GM18951 (cell line): ENCODE measurements around the gene LYSMD3.

Experiments used
- POLR2A ChIP-seq: IDR thresholded peaks from 4 replicates; pipeline ENCODE4 v1.6.1; 2011; ENCODE audit warnings: mild to moderate bottlenecking; ENCODE audit not compliant: insufficient read length, insufficient read depth; ENCODE audit errors: extremely low read depth
- in situ Hi-C: fragments of 300-500 bp; cut with MboI; formaldehyde crosslinking; loops from one replicate; pipeline ENCODE4 v1.12.0; 2022; ENCODE audit warnings: low sequenced_read_pairs, mixed read lengths, inconsistent platforms; ENCODE audit not compliant: unreplicated experiment

Gene LYSMD3

DNA sequence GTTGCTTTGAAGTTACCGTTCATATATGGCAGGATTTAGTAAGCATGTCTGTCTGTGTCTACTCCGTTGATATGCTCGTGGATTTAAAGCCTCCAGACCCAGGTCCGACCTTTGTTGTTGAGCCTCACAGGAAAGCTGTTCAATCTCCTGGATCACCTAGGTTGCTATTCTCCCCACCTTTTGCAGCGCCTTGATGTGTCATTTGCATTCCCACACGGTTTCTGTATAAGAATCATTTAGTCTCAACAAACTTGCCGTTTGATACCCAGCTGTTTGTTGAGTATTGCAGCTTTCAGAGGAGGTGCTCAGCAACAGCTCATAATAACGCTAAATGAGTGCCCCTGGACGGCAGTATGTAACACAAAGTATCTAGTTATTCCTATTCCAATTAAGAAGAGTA lies 28.0 kb upstream of the LYSMD3 start:
- TF ChIP-seq POLR2A = no peak
- in situ Hi-C loops = no loop called here

DNA sequence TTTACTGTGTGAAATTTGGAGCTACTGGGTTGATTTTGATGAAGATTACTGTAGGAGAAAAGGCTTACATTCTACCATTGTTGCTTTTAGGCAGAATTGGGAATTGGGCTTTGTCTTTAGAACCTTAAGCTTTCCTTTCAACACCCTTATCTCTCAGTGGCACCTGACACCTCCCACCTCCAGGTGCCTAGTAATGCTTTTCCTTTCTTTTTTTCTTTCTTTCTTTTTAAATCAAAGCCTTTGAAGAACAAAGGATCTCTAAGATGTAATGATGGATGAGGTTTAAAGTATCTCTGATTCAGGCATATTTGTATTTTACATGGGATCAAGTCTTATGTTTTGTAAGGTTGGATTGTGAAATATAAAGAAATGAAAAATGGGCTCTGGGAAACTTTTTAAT lies 26.3 kb upstream of the LYSMD3 start:
- in situ Hi-C loops = no loop called here
- TF ChIP-seq POLR2A = no peak

DNA sequence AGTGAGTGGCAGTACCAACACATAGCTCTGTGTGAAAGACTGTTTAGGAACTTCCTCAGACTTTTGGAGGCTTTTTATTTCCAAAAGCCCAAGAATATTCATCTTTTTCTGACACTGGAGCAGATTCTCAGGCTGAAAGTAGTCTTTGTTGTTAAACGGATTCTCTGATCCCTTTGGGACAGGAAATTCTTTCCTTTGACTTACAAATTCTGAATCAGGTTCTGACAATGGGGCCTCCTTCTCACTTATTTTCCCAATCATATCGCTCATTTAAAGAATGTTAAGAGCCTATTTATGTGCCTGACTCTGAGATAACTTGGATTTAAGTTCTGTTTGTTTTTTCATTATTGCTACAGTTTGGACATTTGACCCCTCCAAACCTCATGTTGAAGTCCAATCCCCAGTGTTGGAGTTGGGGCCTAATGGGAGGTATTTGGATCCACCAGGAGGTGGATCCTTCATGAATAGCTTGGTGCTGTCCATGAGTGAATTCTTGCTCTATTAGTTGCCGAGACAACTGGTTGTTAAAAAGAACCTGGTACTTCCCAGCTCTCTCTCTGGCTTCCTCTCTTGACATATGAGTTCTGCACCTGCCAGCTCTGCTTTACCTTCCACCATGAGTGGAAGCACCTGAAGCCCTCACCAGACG lies 25.1 kb upstream of the LYSMD3 start:
- in situ Hi-C loops = no loop called here

DNA sequence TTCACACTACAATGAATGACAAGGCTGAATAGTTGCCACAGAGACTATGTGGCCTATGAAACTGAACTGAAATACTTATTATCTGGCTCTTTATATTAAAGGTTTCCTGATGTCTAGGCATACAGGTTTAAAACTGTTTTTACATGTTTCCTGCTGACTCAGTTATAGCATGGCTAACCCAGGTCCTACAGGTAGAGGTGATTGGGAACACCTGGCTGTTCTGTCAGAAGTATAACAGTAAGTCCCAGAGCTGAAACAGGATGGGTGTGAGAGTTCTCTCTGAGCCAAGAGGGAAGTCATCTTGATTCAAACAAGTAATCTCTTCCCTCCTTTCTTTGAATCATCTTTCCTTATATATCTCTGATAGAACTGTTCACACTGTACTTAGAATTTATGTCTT lies 24.3 kb upstream of the LYSMD3 start:
- no peak for TF ChIP-seq POLR2A
- in situ Hi-C loops = no loop called here

More for the DNA sequence above, 25.1 kb upstream of the LYSMD3 start:
- TF ChIP-seq POLR2A = no peak

DNA sequence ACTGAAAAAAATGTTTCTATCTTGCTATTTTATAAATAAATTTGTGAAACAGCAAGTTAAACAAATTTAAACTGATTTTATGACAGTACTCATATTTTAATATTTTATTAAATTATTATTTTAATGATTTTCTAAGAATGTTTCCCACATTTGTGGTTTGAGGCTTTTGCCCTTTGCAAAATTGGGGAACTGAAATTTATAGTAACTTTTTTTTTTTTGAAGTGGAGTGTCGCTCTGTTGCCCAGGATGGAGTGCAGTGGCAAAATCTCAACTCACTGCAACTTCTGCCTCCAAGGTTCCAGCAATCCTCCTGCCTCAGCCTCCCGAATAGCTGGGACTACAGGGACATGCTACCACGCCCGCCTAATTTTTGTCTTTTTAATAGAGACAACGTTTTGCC lies 22.0 kb upstream of the LYSMD3 start:
- TF ChIP-seq POLR2A = no peak
- in situ Hi-C loops = no loop called here

DNA sequence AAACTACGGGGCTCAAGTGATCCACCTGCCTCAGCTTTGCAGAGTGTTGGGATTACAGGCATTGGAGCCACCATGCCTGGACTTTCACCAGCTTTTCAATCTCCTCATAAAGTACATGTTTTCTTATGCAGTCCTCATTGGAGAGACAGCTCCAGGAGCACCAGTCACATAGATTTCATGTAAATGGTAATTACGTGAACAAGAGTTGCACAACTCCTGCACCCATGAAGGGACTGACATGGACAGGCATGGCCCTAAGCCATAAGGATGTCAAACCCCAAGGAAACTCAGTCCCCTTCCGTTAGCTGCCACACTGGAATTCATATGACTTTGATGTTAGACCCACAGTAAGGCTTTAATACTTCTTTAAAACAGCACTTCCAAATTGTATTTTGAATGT lies 21.6 kb upstream of the LYSMD3 start:
- no peak for TF ChIP-seq POLR2A
- in situ Hi-C loops = no loop called here

DNA sequence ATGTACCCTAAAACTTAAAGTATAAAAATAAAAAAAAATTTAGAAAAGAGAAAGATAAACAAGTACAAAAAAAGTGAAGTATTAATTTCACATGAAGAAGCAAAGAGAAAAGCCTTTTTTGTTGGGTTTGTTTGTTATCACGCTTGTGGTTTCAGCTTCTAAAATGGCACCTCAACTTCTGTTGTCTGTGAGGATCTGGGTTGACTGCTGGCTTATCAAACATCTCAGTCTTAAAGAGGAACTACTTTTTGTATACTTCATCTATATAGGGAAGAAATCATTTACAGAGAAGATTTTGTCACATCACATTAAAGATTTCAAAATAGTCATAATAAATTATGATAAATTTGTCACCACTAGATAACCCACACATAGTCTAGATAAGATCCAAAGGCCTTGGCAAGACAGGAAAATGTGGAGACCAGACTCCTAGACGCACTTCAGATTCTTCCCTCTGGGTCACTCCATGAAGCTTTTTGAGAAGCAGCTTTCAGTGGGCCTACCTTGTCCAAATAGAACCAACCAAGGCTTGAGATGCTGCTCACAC lies 20.4 kb upstream of the LYSMD3 start:
- no peak for TF ChIP-seq POLR2A
- in situ Hi-C loops = no loop called here

DNA sequence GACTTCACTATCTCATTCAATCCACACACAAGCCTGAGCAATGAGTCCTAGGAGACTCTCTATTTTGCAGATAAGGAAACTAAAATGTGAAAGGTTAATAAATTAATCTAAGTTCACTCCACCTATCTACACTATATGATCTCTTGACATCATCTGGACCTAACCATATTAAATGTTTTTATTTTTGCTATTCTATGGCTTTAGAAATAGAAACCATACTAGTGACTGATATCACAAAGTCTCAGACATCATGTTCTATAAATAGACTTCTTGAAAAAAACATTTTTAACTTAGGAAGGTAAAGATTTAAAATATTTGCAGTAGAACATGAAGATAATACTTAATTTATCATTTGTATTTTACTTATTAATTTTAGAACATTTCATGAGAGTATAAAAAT lies 19.8 kb upstream of the LYSMD3 start:
- no peak for TF ChIP-seq POLR2A
- in situ Hi-C loops = no loop called here

DNA sequence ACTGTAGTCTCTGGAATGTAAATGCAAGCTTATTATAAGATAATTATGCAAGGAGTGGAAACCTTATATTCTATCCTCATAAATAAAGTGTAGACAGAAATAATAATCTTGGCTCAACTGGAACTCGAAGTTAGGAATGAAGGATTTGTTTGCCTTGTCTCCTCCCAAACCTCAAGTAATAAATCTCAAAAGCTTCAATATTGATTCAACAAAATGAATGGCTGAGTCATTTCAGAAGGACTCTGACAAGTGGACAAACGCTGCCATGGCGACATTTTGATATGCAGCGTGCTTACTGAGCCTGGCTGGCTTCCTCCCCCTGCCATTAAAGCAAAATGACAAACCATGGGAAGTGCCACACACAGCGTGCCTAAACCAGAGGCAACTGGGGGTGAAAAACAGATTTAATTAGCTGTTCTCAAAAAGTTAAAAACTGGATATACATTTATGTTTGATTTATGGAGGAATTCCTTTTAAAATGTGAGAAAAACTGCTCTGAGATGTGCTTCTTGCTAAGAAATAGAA lies 18.7 kb upstream of the LYSMD3 start:
- in situ Hi-C loops = no loop called here
- no peak for TF ChIP-seq POLR2A

DNA sequence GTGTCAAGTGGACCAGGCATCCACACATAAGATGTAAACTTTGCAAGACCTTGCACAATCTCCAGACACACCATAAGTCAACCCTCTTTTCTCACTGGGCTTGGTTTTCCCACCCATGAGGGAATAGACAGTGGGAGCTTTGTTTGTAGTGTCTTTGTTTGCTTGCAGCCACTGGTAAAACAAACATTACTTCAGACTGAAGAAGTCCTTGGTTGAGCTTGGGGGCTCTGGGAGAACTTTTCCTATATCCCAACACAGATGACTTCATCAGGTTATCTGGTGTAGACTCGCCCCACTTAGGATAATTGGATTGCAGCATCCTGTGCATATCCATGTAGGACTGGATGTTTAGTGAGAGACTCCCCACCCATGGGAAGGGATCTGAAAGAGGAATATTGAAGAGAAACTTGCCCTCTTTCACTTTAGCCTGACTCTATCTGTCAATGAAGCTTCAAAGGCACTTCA lies 17.7 kb upstream of the LYSMD3 start:
- TF ChIP-seq POLR2A = no peak
- in situ Hi-C loops = no loop called here

GRCh38 chr5:90546216-90546837 lies 16.9 kb upstream of the LYSMD3 start:
- no peak for TF ChIP-seq POLR2A
- in situ Hi-C loops = no loop called here

GRCh38 chr5:90545511-90545910 lies 16.1 kb upstream of the LYSMD3 start:
- TF ChIP-seq POLR2A = no peak
- in situ Hi-C loops = no loop called here

DNA sequence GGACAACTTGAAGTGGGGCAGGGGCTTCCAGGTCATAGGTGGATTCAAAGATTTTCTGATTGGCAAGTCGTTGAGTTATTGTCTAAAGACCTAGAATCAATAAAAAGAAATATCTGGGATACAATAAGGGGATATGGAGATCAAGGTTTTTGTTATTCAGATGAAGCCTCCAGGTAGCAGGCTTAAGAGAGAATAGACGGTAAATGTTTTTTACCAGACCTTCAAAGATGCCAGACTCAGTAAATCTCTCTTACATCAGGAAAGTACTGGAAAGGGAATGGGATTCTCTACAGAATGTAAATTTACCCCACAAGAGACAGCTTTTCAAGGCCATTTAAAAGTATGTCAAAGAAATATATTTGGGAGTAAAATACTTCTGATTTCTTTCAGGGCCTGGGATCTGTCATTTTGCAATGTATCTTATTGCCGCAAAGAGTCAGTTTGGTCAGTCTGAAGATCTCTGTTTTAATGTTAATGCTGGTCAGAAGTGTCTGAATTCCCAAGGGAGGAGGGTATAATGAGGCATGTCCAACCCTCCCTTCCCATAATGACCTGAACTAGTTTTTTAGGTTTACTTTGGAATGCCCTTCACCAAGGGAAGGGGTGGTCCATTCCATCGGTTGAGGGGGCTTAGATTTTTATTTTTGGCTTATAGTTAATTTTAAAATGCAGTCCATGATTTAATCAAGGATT lies 13.6 kb upstream of the LYSMD3 start:
- in situ Hi-C loops = no loop called here
- no peak for TF ChIP-seq POLR2A
